ENCODE results near the gene ZNF124. TPM values are rescaled to one million over a fixed set of nuclear protein-coding genes. Genes with fewer than 3 reads are reported as not detected.
"Not testable (repeated sequence)": the region's sequence is repeated elsewhere in the genome, so short reads cannot be mapped to it uniquely, and the experiment has no call there.

Gene ZNF124
- total RNA-seq, 3 donors from 2014 or later = 41.8 to 78.5 (median 61.3) TPM

- ATAC-seq (no peak), DNase-seq (no peak)
- peaks cover 5% of the 10 kb centered on the region for H3K4me1 ChIP-seq (ENCODE audit: low read depth)
- H3K9me3 ChIP-seq = peaks cover 61% of the 10 kb centered on the region
- TF ChIP-seq, protein P1, sequence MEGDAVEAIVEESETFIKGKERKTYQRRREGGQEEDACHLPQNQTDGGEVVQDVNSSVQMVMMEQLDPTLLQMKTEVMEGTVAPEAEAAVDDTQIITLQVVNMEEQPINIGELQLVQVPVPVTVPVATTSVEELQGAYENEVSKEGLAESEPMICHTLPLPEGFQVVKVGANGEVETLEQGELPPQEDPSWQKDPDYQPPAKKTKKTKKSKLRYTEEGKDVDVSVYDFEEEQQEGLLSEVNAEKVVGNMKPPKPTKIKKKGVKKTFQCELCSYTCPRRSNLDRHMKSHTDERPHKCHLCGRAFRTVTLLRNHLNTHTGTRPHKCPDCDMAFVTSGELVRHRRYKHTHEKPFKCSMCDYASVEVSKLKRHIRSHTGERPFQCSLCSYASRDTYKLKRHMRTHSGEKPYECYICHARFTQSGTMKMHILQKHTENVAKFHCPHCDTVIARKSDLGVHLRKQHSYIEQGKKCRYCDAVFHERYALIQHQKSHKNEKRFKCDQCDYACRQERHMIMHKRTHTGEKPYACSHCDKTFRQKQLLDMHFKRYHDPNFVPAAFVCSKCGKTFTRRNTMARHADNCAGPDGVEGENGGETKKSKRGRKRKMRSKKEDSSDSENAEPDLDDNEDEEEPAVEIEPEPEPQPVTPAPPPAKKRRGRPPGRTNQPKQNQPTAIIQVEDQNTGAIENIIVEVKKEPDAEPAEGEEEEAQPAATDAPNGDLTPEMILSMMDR (IDR thresholded peaks at IDR 0.05) = no peak
- intact Hi-C loops (cut with DNase I, micrococcal nuclease) = no loop called here
- H3K36me3 ChIP-seq (ENCODE audit: low read depth) = no peaks in the 10 kb centered on the region
- H3K4me3 ChIP-seq = no peak overlapping the region
Observed at GRCh38 chr1:247165674-247166073, 6.1 kb downstream of the ZNF124 start.

DNA sequence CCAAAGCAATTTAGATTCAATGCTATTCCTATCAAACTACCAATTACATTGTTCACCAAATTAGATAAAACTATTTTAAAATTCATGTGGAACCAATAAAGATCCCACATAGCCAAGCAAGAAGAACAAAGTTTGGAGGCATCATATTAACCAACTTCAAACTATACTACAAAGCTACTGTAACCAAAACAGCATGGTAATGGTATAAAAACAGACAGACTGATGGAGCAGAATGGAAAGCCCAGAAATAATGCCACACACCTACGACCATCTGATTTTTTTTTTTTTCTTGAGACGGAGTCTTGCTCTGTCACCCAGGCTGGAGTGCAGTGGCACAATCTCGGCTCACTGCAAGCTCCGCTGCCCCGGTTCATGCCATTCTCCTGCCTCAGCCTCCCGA lies 7.1 kb downstream of the ZNF124 start:
- DNase-seq (no peak), ATAC-seq (no peak)
- intact Hi-C loops (cut with DNase I, micrococcal nuclease) = no loop called here
- Histone ChIP-seq H3K4me3 (no peak overlapping the region), H3K36me3 (ENCODE audit: low read depth) (no peaks in the 10 kb centered on the region), H3K4me1 (ENCODE audit: low read depth) (peaks cover 5% of the 10 kb centered on the region), H3K9me3 (peaks cover 70% of the 10 kb centered on the region)
- TF ChIP-seq, protein P1 (IDR thresholded peaks at IDR 0.05) = no peak

DNA sequence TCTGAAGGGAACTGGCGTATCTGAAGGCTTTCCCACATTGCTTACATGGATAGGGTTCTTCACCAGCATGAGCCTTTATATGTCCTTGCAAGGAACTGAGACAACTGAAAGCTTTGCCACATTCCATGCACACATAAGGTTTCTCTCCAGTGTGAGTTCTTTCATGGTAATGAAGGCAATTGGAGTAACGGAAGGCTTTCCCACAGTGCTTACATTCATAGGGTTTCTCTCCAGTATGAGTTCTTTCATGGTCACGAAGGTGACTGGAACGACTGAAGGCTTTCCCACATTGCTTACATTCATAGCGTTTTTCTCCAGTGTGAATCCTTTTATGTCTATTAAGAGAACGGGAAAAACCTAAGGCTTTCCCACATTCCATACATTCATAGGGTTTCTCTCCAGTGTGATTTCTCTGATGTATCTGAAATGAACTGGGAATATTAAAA lies 15.0 kb downstream of the ZNF124 start:
- H3K36me3 ChIP-seq (ENCODE audit: low read depth) = peaks cover 15% of the 10 kb centered on the region
- ATAC-seq = no peak
- no peak overlapping the region for H3K4me3 ChIP-seq
- H3K4me1 ChIP-seq (ENCODE audit: low read depth) = no peaks in the 10 kb centered on the region
- H3K9me3 ChIP-seq = peaks cover 100% of the 10 kb centered on the region
- intact Hi-C loops (cut with DNase I, micrococcal nuclease) = no loop called here
- TF ChIP-seq, protein P1 (IDR thresholded peaks at IDR 0.05) = no peak
- DNase-seq = no peak

- H3K4me1 ChIP-seq (ENCODE audit: low read depth) = no peaks in the 10 kb centered on the region
- peaks cover 100% of the 10 kb centered on the region for H3K9me3 ChIP-seq
- DNase-seq (no peak), ATAC-seq (no peak)
- intact Hi-C loops (cut with DNase I, micrococcal nuclease) = no loop called here
- no peaks in the 10 kb centered on the region for H3K36me3 ChIP-seq (ENCODE audit: low read depth)
- no peak overlapping the region for H3K4me3 ChIP-seq
- TF ChIP-seq, protein P1 (IDR thresholded peaks at IDR 0.05) = no peak
Observed at GRCh38 chr1:247147781-247148180, 24.0 kb downstream of the ZNF124 start.

DNA sequence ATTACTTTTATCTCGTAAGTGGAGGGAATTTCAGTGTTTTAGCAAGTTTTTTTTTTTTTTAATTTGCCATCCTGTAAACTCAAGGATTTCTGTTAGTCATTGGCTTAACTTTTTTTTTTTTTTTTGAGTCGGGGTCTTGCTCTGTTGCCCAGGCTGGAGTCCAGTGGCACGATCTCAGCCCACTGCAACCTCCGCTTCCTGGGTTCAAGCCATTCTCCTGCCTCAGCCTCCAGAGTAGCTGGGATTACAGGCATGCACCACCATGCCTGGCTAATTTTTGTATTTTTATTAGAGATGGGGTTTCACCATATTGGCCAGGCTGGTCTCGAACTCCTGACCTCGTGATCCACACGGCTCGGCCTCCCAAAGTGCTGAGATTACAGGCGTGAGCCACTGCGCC lies 24.7 kb downstream of the ZNF124 start:
- peaks cover 99% of the 10 kb centered on the region for H3K9me3 ChIP-seq
- H3K36me3 ChIP-seq (ENCODE audit: low read depth); ATAC-seq; H3K4me3 ChIP-seq; intact Hi-C loops (cut with DNase I, micrococcal nuclease); H3K4me1 ChIP-seq (ENCODE audit: low read depth); DNase-seq: not testable (repeated sequence)

DNA sequence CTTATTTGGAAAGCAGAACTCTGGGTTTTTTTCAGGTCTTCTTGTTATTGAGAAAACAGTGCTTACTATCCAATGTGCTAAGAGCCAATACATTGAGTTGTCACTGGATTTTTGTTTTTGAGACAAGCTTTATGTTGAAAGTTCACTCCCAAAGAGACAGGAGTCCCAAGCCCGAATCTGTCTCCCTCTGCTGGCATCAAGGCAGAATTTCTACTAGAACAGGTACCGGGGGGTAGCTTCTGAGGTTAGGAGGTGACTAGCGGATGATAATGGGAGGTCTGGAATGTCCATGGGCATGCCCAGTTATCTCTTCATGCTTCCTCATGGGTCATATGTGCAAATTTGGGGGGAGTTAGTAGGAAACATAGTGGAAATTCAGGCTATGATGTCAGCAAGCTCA lies 25.1 kb downstream of the ZNF124 start:
- Histone ChIP-seq H3K9me3 (peaks cover 99% of the 10 kb centered on the region), H3K4me1 (ENCODE audit: low read depth) (no peaks in the 10 kb centered on the region)
- TF ChIP-seq, protein P1 (IDR thresholded peaks at IDR 0.05) = no peak

More for the DNA sequence above, 25.1 kb downstream of the ZNF124 start:
- Histone ChIP-seq H3K4me3 (no peak overlapping the region), H3K36me3 (ENCODE audit: low read depth) (no peaks in the 10 kb centered on the region)
- intact Hi-C loops (cut with DNase I, micrococcal nuclease) = no loop called here
- ATAC-seq = no peak
- no peak for DNase-seq
